Mesendoderm (in vitro differentiated cells): Measurements from ENCODE around the gene DISC1.

Source experiments
- DNase-seq: peaks from one replicate; pipeline ENCODE4 v3.0.0; 2013
- H2AK5ac ChIP-seq: 2 replicates; pipeline ENCODE4 v1.6.1; 2013; ENCODE audit warnings: low read length, inconsistent platforms
- H2BK120ac ChIP-seq: 2 replicates; pipeline ENCODE4 v1.6.1; 2013; ENCODE audit warnings: low read depth, mild to moderate bottlenecking, low read length, moderate library complexity, mixed read lengths
- H2BK15ac ChIP-seq: replicated peaks from 2 replicates; pipeline ENCODE4 v1.6.1; 2013; ENCODE audit warnings: low read depth, mild to moderate bottlenecking, moderate library complexity
- H2BK5ac ChIP-seq: 2 replicates; pipeline ENCODE4 v1.6.1; 2013; ENCODE audit warnings: low read length, inconsistent platforms
- H3K18ac ChIP-seq: 2 replicates; pipeline ENCODE4 v1.6.1; 2013; ENCODE audit warnings: mild to moderate bottlenecking, low read length, mixed read lengths
- H3K23ac ChIP-seq: one replicate; pipeline ENCODE4 v1.6.1; 2013; ENCODE audit warnings: low read length
- H3K27ac ChIP-seq: 2 replicates; pipeline ENCODE4 v1.5.1; 2013; ENCODE audit warnings: low read depth, mild to moderate bottlenecking, inconsistent platforms, low read length, moderate library complexity
- H3K27me3 ChIP-seq: 2 replicates; pipeline ENCODE4 v1.6.1; 2013; ENCODE audit warnings: low read length, control low read depth, mild to moderate bottlenecking, inconsistent platforms; ENCODE audit not compliant: insufficient read depth, poor library complexity
- H3K36me3 ChIP-seq: 2 replicates; pipeline ENCODE4 v1.6.1; 2013; ENCODE audit warnings: low read length, inconsistent platforms; ENCODE audit not compliant: control insufficient read depth, insufficient read depth
- H3K4ac ChIP-seq: one replicate; pipeline ENCODE4 v1.6.1; 2013; ENCODE audit warnings: low read depth, mild to moderate bottlenecking, low read length, moderate library complexity
- H3K4me1 ChIP-seq: 2 replicates; pipeline ENCODE4 v1.6.1; 2013; ENCODE audit warnings: low read depth, low read length, inconsistent platforms; ENCODE audit not compliant: control insufficient read depth
- H3K4me2 ChIP-seq: 2 replicates; pipeline ENCODE4 v1.6.1; 2013; ENCODE audit warnings: low read length
- H3K4me3 ChIP-seq: 2 replicates; pipeline ENCODE4 v1.5.1; 2013; ENCODE audit warnings: mild to moderate bottlenecking, low read length
- H3K56ac ChIP-seq: one replicate; pipeline ENCODE4 v1.6.1; 2013; ENCODE audit warnings: low read length
- H3K79me1 ChIP-seq: 2 replicates; pipeline ENCODE4 v1.6.1; 2013; ENCODE audit warnings: low read length, inconsistent platforms
- H3K79me2 ChIP-seq: 2 replicates; pipeline ENCODE4 v1.6.1; 2013; ENCODE audit warnings: mild to moderate bottlenecking, low read length; ENCODE audit not compliant: control insufficient read depth, insufficient read depth
- H3K9ac ChIP-seq: 2 replicates; pipeline ENCODE4 v1.6.1; 2013; ENCODE audit warnings: low read length, inconsistent platforms
- H4K5ac ChIP-seq: one replicate; pipeline ENCODE4 v1.6.1; 2013; ENCODE audit warnings: low read length
- H4K8ac ChIP-seq: one replicate; pipeline ENCODE4 v1.6.1; 2013; ENCODE audit warnings: low read depth, mild to moderate bottlenecking, control low read depth, low read length, moderate library complexity
- WGBS: extraction: QIAGEN DNeasy Blood & Tissue Kit; methylation state at CpG from one replicate; pipeline ENCODE4 v1.1.7; 2013; ENCODE audit warnings: low lambda C conversion rate, missing lambda C conversion rate; ENCODE audit not compliant: insufficient coverage; ENCODE audit errors: extremely low coverage; 5-methylcytosine and 5-hydroxymethylcytosine counted together

Gene DISC1

GRCh38 chr1:231606712-231607111 lies 19.9 kb upstream of the DISC1 start:
- H4K5ac ChIP-seq = no peak overlapping the region
- no CpG with 5 or more reads among the region's 4 CpGs for WGBS
- H3K27ac ChIP-seq = no peak overlapping the region
- H3K79me2 ChIP-seq = no peaks in the 10 kb centered on the region
- no peak overlapping the region for H4K8ac ChIP-seq
- H2BK15ac ChIP-seq = no peak overlapping the region
- no peak overlapping the region for H3K56ac ChIP-seq
- no peak overlapping the region for H3K23ac ChIP-seq
- no peaks in the 10 kb centered on the region for H3K27me3 ChIP-seq
- no peak overlapping the region for H3K4me2 ChIP-seq
- no peak overlapping the region for H3K9ac ChIP-seq
- no peaks in the 10 kb centered on the region for H3K36me3 ChIP-seq
- DNase-seq = peak; percentile 75
- H2AK5ac ChIP-seq = no peak overlapping the region
- H3K4ac ChIP-seq = no peak overlapping the region
- H3K18ac ChIP-seq = no peak overlapping the region
- no peak overlapping the region for H3K4me3 ChIP-seq
- H3K4me1 ChIP-seq = peaks cover 3% of the 10 kb centered on the region
- H2BK120ac ChIP-seq = no peak overlapping the region
- no peak overlapping the region for H2BK5ac ChIP-seq
- no peaks in the 10 kb centered on the region for H3K79me1 ChIP-seq

- Histone ChIP-seq H3K18ac (no peak overlapping the region), H2AK5ac (no peak overlapping the region), H3K56ac (no peak overlapping the region), H3K23ac (no peak overlapping the region), H3K36me3 (no peaks in the 10 kb centered on the region), H2BK120ac (no peak overlapping the region), H4K8ac (no peak overlapping the region), H3K4me2 (no peak overlapping the region), H3K27ac (no peak overlapping the region), H2BK5ac (no peak overlapping the region), H4K5ac (no peak overlapping the region), H3K4me3 (no peak overlapping the region), H3K4ac (no peak overlapping the region), H3K9ac (no peak overlapping the region), H3K4me1 (no peaks in the 10 kb centered on the region), H3K27me3 (no peaks in the 10 kb centered on the region), H3K79me2 (no peaks in the 10 kb centered on the region), H2BK15ac (no peak overlapping the region), H3K79me1 (no peaks in the 10 kb centered on the region)
- WGBS = no CpG with 5 or more reads among the region's 2 CpGs
- DNase-seq = no peak
These were observed 16.2 kb upstream of the DISC1 start for GRCh38 chr1:231610388-231610787.

- DNase-seq = no peak
- H3K23ac ChIP-seq = no peak overlapping the region
- no peak overlapping the region for H3K9ac ChIP-seq
- H3K4me3 ChIP-seq = no peak overlapping the region
- H4K5ac ChIP-seq = no peak overlapping the region
- H2AK5ac ChIP-seq = no peak overlapping the region
- no peak overlapping the region for H3K18ac ChIP-seq
- no peak overlapping the region for H2BK15ac ChIP-seq
- H3K36me3 ChIP-seq = no peaks in the 10 kb centered on the region
- no peak overlapping the region for H3K4ac ChIP-seq
- no peak overlapping the region for H2BK5ac ChIP-seq
- H3K79me2 ChIP-seq = no peaks in the 10 kb centered on the region
- H2BK120ac ChIP-seq = no peak overlapping the region
- no peaks in the 10 kb centered on the region for H3K27me3 ChIP-seq
- H3K27ac ChIP-seq = no peak overlapping the region
- H3K4me2 ChIP-seq = no peak overlapping the region
- no peak overlapping the region for H4K8ac ChIP-seq
- no peak overlapping the region for H3K56ac ChIP-seq
- no peaks in the 10 kb centered on the region for H3K4me1 ChIP-seq
- WGBS = no CpG with 5 or more reads among the region's 5 CpGs
- no peaks in the 10 kb centered on the region for H3K79me1 ChIP-seq
These were observed 15.5 kb upstream of the DISC1 start for GRCh38 chr1:231611111-231611510.

- Histone ChIP-seq H2BK120ac (no peak overlapping the region), H3K27ac (no peak overlapping the region), H3K9ac (no peak overlapping the region), H3K23ac (no peak overlapping the region), H4K8ac (no peak overlapping the region), H3K79me2 (no peaks in the 10 kb centered on the region), H3K79me1 (no peaks in the 10 kb centered on the region), H3K18ac (no peak overlapping the region), H3K36me3 (no peaks in the 10 kb centered on the region), H3K4me2 (no peak overlapping the region), H3K56ac (no peak overlapping the region), H2AK5ac (no peak overlapping the region), H3K4me3 (no peak overlapping the region), H2BK5ac (no peak overlapping the region), H3K4me1 (no peaks in the 10 kb centered on the region), H2BK15ac (no peak overlapping the region), H3K27me3 (no peaks in the 10 kb centered on the region), H3K4ac (no peak overlapping the region), H4K5ac (no peak overlapping the region)
- no CpG with 5 or more reads among the region's 5 CpGs for WGBS
- DNase-seq = peak; percentile 11
These were observed 14.7 kb upstream of the DISC1 start for GRCh38 chr1:231611851-231612250.

GRCh38 chr1:231612393-231613089 lies 14.0 kb upstream of the DISC1 start:
- H3K27ac ChIP-seq = no peak overlapping the region
- H3K36me3 ChIP-seq = no peaks in the 10 kb centered on the region
- no peak overlapping the region for H4K5ac ChIP-seq
- H3K4me1 ChIP-seq = no peaks in the 10 kb centered on the region
- no peaks in the 10 kb centered on the region for H3K79me1 ChIP-seq
- H3K56ac ChIP-seq = no peak overlapping the region
- DNase-seq = no peak
- no peak overlapping the region for H3K18ac ChIP-seq
- H3K9ac ChIP-seq = no peak overlapping the region
- WGBS = no CpG with 5 or more reads among the region's 10 CpGs
- no peak overlapping the region for H2BK15ac ChIP-seq
- no peak overlapping the region for H3K4ac ChIP-seq
- no peak overlapping the region for H3K4me3 ChIP-seq
- no peak overlapping the region for H3K23ac ChIP-seq
- no peak overlapping the region for H2BK5ac ChIP-seq
- H3K27me3 ChIP-seq = no peaks in the 10 kb centered on the region
- no peak overlapping the region for H3K4me2 ChIP-seq
- no peak overlapping the region for H2AK5ac ChIP-seq
- H3K79me2 ChIP-seq = no peaks in the 10 kb centered on the region
- H2BK120ac ChIP-seq = no peak overlapping the region
- no peak overlapping the region for H4K8ac ChIP-seq
